H9 (cell line): Measurements from ENCODE around the gene MORC1. TPM values are rescaled to one million over a fixed set of nuclear protein-coding genes. Genes with fewer than 3 reads are reported as not detected.

ENCODE experiments used
- DNase-seq: peaks from one replicate; pipeline ENCODE4 v3.0.0-alpha.2; 2017
- H2AFZ ChIP-seq: one replicate; pipeline ENCODE4 v1.6.1; 2013; ENCODE audit warnings: mild to moderate bottlenecking, low read length, control low read depth, moderate library complexity
- H2AK5ac ChIP-seq: 2 replicates; pipeline ENCODE4 v1.6.1; 2013; ENCODE audit warnings: low read length, control low read depth, mixed read lengths; ENCODE audit not compliant: insufficient read length
- H2BK120ac ChIP-seq: one replicate; pipeline ENCODE4 v1.6.1; 2013; ENCODE audit warnings: low read depth, mild to moderate bottlenecking, low read length, control low read depth, inconsistent platforms; ENCODE audit not compliant: poor library complexity, severe bottlenecking
- H2BK12ac ChIP-seq: 2 replicates; pipeline ENCODE4 v1.6.1; 2013; ENCODE audit warnings: low read length, control low read depth, mixed read lengths, low read depth; ENCODE audit not compliant: insufficient read length
- H2BK15ac ChIP-seq: 2 replicates; pipeline ENCODE4 v1.6.1; 2013; ENCODE audit warnings: low read depth, low read length, control low read depth
- H2BK20ac ChIP-seq: one replicate; pipeline ENCODE4 v1.6.1; 2013; ENCODE audit warnings: low read depth, mild to moderate bottlenecking, low read length, control low read depth, inconsistent platforms; ENCODE audit not compliant: poor library complexity, severe bottlenecking
- H2BK5ac ChIP-seq: 2 replicates; pipeline ENCODE4 v1.6.1; 2013; ENCODE audit warnings: low read length, control low read depth, mixed read lengths; ENCODE audit not compliant: insufficient read length
- H3K14ac ChIP-seq: 2 replicates; pipeline ENCODE4 v1.6.1; 2013; ENCODE audit warnings: low read length, control low read depth; ENCODE audit not compliant: insufficient read depth
- H3K18ac ChIP-seq: 2 replicates; pipeline ENCODE4 v1.6.1; 2013; ENCODE audit warnings: low read depth, mild to moderate bottlenecking, mixed read lengths, low read length, control low read depth; ENCODE audit not compliant: insufficient read length
- H3K23ac ChIP-seq: 2 replicates; pipeline ENCODE4 v1.6.1; 2013; ENCODE audit warnings: low read length, control low read depth, mixed read lengths, low read depth; ENCODE audit not compliant: insufficient read length
- H3K23me2 ChIP-seq: 2 replicates; pipeline ENCODE4 v1.6.1; 2013; ENCODE audit warnings: low read depth, mild to moderate bottlenecking, mixed read lengths, low read length, control low read depth; ENCODE audit not compliant: insufficient read length, poor library complexity, severe bottlenecking
- H3K27ac ChIP-seq: 2 replicates; pipeline ENCODE4 v1.5.1; 2013; ENCODE audit warnings: low read length, control low read depth, mixed read lengths, low read depth; ENCODE audit not compliant: insufficient read length
- H3K27me3 ChIP-seq: 2 replicates; pipeline ENCODE4 v1.6.1; 2013; ENCODE audit warnings: low read length, control low read depth, inconsistent platforms; ENCODE audit not compliant: insufficient read depth
- H3K4ac ChIP-seq: 2 replicates; pipeline ENCODE4 v1.6.1; 2013; ENCODE audit warnings: low read depth, mild to moderate bottlenecking, control low read depth, inconsistent platforms, low read length, moderate library complexity
- H3K4me1 ChIP-seq: 2 replicates; pipeline ENCODE4 v1.6.1; 2013; ENCODE audit warnings: low read length, control low read depth, inconsistent platforms; ENCODE audit not compliant: insufficient read depth
- H3K4me2 ChIP-seq: 2 replicates; pipeline ENCODE4 v1.6.1; 2013; ENCODE audit warnings: low read length, control low read depth, mixed read lengths; ENCODE audit not compliant: insufficient read length, insufficient read depth
- H3K56ac ChIP-seq: 2 replicates; pipeline ENCODE4 v1.6.1; 2013; ENCODE audit warnings: low read depth, mild to moderate bottlenecking, mixed read lengths, low read length, control low read depth; ENCODE audit not compliant: insufficient read length
- H3K79me1 ChIP-seq: 2 replicates; pipeline ENCODE4 v1.6.1; 2013; ENCODE audit warnings: low read depth, mild to moderate bottlenecking, moderate library complexity, low read length, control low read depth, inconsistent platforms; ENCODE audit not compliant: insufficient read depth, poor library complexity, severe bottlenecking
- H3K79me2 ChIP-seq: 2 replicates; pipeline ENCODE4 v1.6.1; 2013; ENCODE audit warnings: low read length, control low read depth, inconsistent platforms; ENCODE audit not compliant: insufficient read depth
- H3K9ac ChIP-seq: 2 replicates; pipeline ENCODE4 v1.6.1; 2013; ENCODE audit warnings: low read length, control low read depth, mixed read lengths; ENCODE audit not compliant: insufficient read length; ENCODE audit errors: extremely low read depth
- H3K9me3 ChIP-seq: one replicate; pipeline ENCODE4 v1.6.1; 2013; ENCODE audit warnings: low read depth, low read length, inconsistent platforms; ENCODE audit not compliant: control insufficient read depth
- H3T11ph ChIP-seq: one replicate; pipeline ENCODE4 v1.6.1; 2013; ENCODE audit warnings: mild to moderate bottlenecking, low read length, control low read depth, inconsistent platforms
- H4K20me1 ChIP-seq: one replicate; pipeline ENCODE4 v1.6.1; 2013; ENCODE audit not compliant: control insufficient read depth, insufficient read length, insufficient read depth
- H4K5ac ChIP-seq: 2 replicates; pipeline ENCODE4 v1.6.1; 2013; ENCODE audit warnings: low read depth, mild to moderate bottlenecking, mixed read lengths, low read length, control low read depth; ENCODE audit not compliant: insufficient read length
- H4K8ac ChIP-seq: replicated peaks from 2 replicates; pipeline ENCODE4 v1.6.1; 2013; ENCODE audit warnings: low read length, control low read depth, mixed read lengths, low read depth; ENCODE audit not compliant: insufficient read length
- H4K91ac ChIP-seq: 2 replicates; pipeline ENCODE4 v1.6.1; 2013; ENCODE audit warnings: low read depth, mild to moderate bottlenecking, moderate library complexity, mixed read lengths, low read length, control low read depth; ENCODE audit not compliant: insufficient read length
- H3K27ac Mint-ChIP-seq, 3 experiments: 2 replicates in 2 of 3; 3 replicates in 1 of 3; pipeline ENCODE4 v1.8.0; 2020 to 2021; ENCODE audit warnings: mixed read lengths in 3 of 3, mild to moderate bottlenecking in 1 of 3, moderate library complexity in 1 of 3
- H3K27me3 Mint-ChIP-seq: 2 replicates; pipeline ENCODE4 v1.8.0; 2021; ENCODE audit warnings: low read depth, mild to moderate bottlenecking, moderate library complexity, mixed read lengths
- H3K36me3 Mint-ChIP-seq, 3 experiments: 2 replicates in 2 of 3; 3 replicates in 1 of 3; pipeline ENCODE4 v1.8.0; 2020 to 2021; ENCODE audit warnings: low read depth in 3 of 3, mixed read lengths in 3 of 3; ENCODE audit not compliant: insufficient read depth in 1 of 3
- H3K4me1 Mint-ChIP-seq, 2 experiments: 2 replicates each; pipeline ENCODE4 v1.8.0; 2020; ENCODE audit warnings: mixed read lengths in 2 of 2
- H3K4me3 Mint-ChIP-seq, 2 experiments: 2 replicates in 1 of 2; 3 replicates in 1 of 2; pipeline ENCODE4 v1.8.0; 2020 to 2021; ENCODE audit warnings: mild to moderate bottlenecking in 2 of 2, mixed read lengths in 2 of 2, moderate library complexity in 1 of 2
- H3K9me3 Mint-ChIP-seq, 2 experiments: 2 replicates in 1 of 2; 3 replicates in 1 of 2; pipeline ENCODE4 v1.8.0; 2020; ENCODE audit warnings: mild to moderate bottlenecking in 2 of 2, mixed read lengths in 2 of 2, moderate library complexity in 1 of 2
- CTCF ChIP-seq: fragments of 200-600 bp; sonication (generic); conservative IDR thresholded peaks from 3 replicates; pipeline ENCODE4 v1.8.0; 2021; ENCODE audit warnings: antibody characterized with exemption, mild to moderate bottlenecking
- WGBS: extraction: QIAGEN DNeasy Blood & Tissue Kit; methylation state at CpG from one replicate; pipeline ENCODE4 v1.1.7; 2013; ENCODE audit warnings: missing lambda C conversion rate, low lambda C conversion rate, mixed read lengths; ENCODE audit not compliant: insufficient read length; ENCODE audit errors: extremely low coverage; 5-methylcytosine and 5-hydroxymethylcytosine counted together
- total RNA-seq: library from RNA; stranded (reverse); gene quantifications from 2 replicates; pipeline ENCODE4 v1.2.1, GENCODE V29; 2021

MORC1 gene
- total RNA-seq, 1 experiment from 2014 or later, result not detected

DNA sequence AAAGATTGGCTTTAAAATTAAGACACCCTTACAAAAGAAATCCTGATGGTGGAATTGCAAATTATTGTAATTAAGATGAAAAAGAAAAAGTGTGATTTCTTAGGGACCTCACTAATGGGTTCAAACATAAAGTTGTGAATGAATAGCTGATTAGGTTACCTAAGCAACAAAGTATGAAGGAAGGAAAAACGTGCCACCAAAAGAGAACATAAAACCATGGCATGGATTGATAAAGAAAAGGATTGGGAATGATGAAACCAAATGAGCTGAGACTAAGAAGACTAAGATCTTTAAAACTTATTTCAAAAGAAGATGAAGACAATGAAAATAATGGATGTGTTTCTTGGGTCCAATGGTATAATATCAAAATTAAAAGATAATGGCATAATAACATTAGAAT lies 132.1 kb downstream of the MORC1 start:
- Histone ChIP-seq H2BK20ac (no peak overlapping the region), H4K8ac (no peak overlapping the region), H3K4me1 (no peaks in the 10 kb centered on the region), H3T11ph (no peak overlapping the region), H3K79me1 (no peaks in the 10 kb centered on the region), H3K14ac (no peak overlapping the region), H4K5ac (no peak overlapping the region), H2AFZ (no peak overlapping the region), H2BK12ac (no peak overlapping the region), H2AK5ac (no peak overlapping the region), H4K20me1 (no peaks in the 10 kb centered on the region), H2BK5ac (no peak overlapping the region), H4K91ac (no peak overlapping the region), H3K4ac (no peak overlapping the region), H2BK15ac (no peak overlapping the region), H3K4me2 (no peak overlapping the region), H3K9me3 (no peaks in the 10 kb centered on the region), H3K27me3 (no peaks in the 10 kb centered on the region), H3K27ac (no peak overlapping the region), H3K79me2 (no peaks in the 10 kb centered on the region), H3K18ac (no peak overlapping the region), H3K23me2 (no peaks in the 10 kb centered on the region), H2BK120ac (no peak overlapping the region), H3K56ac (no peak overlapping the region), H3K9ac (no peak overlapping the region), H3K23ac (no peak overlapping the region)
- H3K4me1 Mint-ChIP-seq, result peaks cover 0 to 2% of the 10 kb centered on the region in 2 experiments; a peak in 2 of 4 replicates
- no CpG with 5 or more reads among the region's 1 CpG for WGBS
- H3K27ac Mint-ChIP-seq, result no peak overlapping the region
- H3K27me3 Mint-ChIP-seq, result no peaks in the 10 kb centered on the region
- H3K4me3 Mint-ChIP-seq, result no peak overlapping the region
- no peaks in the 10 kb centered on the region for H3K9me3 Mint-ChIP-seq
- H3K36me3 Mint-ChIP-seq, result no peaks in the 10 kb centered on the region
- TF ChIP-seq CTCF, result no peak
- no peak for DNase-seq
